ENCODE measurements around the gene ZNF83.
"Not testable (repeated sequence)": the region's sequence is repeated elsewhere in the genome, so short reads cannot be mapped to it uniquely, and the experiment has no call there.

ZNF83 gene

GRCh38 chr19:52637718-52638585, at the start of gene ZNF83:
Gene ZNF83, minus strand, starts transcription at chr19:52638355.
- peak; percentile 83 for DNase-seq (ENCODE audit: low read depth)

GRCh38 chr19:52687684-52688083, 49.5 kb upstream of the ZNF83 start:
- no peak for DNase-seq (ENCODE audit: low read depth)

- no peak for DNase-seq (ENCODE audit: low read depth)
Observed at GRCh38 chr19:52685811-52686210, 47.7 kb upstream of the ZNF83 start.

GRCh38 chr19:52681216-52681615, 43.1 kb upstream of the ZNF83 start:
- not testable (repeated sequence) for DNase-seq (ENCODE audit: low read depth)

DNA sequence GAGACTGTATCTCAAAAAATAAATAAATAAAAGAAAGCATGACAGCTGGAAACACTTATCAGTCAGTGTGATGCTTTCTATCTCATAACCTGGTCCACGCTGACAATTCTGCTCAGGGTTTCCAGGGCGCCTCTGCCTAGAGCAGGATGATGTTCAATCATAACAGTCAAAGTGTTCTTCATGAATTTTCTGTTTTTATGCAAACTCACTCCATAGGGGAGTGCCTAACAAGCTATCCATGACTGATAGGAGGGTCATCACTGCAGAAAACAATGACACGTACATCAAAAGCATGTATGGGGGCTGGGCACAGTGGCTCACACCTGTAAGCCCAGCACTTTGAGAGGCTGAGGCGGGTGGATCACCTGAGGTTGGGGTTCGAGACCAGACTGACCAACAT, 41.4 kb upstream of the ZNF83 start:
- no peak for DNase-seq (ENCODE audit: low read depth)

- not testable (repeated sequence) for DNase-seq (ENCODE audit: low read depth)
Observed at GRCh38 chr19:52675239-52675638, 37.1 kb upstream of the ZNF83 start.

- DNase-seq (ENCODE audit: low read depth): no peak
Observed at GRCh38 chr19:52673014-52673413, 34.9 kb upstream of the ZNF83 start.

DNA sequence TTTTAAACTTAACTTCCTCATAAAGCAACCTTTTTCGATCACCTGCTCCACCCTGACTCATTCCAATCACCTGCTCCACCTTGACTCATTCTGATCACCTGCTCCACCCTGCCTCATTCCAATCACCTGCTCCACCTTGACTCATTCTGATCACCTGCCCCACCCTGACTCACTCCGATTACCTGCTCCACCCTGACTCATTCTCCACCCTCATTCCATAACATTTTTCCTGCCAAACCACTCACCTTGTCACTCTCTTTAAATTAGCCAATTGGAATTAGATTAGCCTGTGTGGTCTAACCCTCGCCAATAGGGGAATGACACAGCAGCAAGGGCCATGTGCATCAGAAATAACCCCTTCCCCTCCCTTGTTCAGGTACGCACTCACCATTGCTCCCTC, 31.9 kb upstream of the ZNF83 start:
- no peak for DNase-seq (ENCODE audit: low read depth)

GRCh38 chr19:52669586-52669985, 31.4 kb upstream of the ZNF83 start:
- no peak for DNase-seq (ENCODE audit: low read depth)

DNA sequence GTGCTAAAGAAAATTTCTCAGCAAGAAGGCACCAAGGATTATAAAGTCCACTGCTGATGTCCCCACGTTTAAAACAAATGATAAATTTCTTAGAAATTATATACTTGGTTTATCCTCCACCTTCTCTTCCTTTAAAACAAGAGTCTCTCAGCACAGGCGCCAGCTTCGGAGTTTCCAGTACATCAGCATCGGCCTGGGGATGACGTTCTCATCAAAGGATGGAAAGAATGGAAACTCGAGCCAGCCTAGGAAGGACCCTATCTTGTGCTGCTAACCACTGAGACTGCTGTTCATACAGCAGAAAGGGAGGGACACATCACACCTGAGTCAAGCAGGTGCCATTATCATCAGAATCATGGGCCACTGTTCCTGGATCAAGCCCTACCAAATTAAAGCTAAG, 29.8 kb upstream of the ZNF83 start:
- DNase-seq (ENCODE audit: low read depth): no peak

DNA sequence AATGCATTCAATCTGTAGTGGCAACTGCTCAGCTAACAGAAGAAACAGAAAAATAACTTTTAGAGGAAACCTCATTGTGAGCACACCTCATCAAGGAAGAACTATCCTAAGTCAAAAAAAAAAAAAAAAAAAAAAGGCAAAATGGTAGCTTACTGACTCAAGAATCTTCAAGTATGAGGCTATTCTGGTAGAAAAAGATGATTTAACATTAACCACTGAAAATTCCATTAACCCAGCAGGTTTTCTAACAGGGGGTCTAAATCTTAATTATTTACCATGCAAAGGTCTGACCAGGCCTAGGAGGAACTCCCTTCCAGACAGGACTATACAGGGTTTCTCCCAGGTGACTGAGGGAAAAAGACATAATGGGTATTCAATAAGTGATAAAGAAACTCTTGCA, 28.4 kb upstream of the ZNF83 start:
- DNase-seq (ENCODE audit: low read depth): no peak

GRCh38 chr19:52665529-52665928, 27.4 kb upstream of the ZNF83 start:
- no peak for DNase-seq (ENCODE audit: low read depth)

DNA sequence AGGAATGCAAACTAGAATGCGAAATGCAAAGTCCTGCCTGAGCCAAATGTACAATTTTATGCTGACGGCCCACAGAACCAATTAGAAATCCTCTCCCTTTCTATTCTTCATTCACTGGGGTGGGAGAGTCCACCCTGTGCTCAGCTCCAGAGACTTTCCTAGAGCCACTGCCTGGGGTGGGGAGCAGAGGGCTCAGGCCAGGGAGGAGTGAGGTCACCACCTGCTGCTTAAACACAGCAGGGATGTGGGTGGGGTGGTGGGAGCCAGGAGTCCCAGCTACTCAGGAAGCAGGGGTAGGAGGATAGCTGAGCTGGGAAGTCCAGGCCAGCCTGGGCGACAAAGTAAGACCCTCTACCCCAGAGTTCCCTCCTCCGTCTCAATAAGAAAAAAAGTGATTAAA, 26.9 kb upstream of the ZNF83 start:
- DNase-seq (ENCODE audit: low read depth): no peak

DNA sequence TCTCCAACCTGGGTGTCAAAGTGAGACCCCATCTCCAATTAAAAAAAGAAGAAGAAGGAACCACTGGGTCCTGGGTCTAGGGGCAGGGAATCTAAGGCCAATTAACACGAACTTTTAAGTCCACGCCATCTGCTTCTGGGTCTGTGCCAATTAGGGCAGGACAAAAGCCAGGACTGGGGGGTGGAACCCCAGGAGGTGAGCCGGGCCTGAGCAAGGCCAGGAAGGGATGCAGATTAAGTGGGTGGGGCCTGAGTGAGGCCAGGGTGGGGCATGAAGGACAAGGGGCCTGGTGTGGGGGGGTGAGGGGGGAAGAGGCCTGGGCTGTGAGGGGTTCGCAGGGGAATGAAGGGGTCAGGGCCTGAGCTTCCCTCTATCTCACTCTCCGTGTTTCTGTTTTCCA, 26.3 kb upstream of the ZNF83 start:
- no peak for DNase-seq (ENCODE audit: low read depth)

DNA sequence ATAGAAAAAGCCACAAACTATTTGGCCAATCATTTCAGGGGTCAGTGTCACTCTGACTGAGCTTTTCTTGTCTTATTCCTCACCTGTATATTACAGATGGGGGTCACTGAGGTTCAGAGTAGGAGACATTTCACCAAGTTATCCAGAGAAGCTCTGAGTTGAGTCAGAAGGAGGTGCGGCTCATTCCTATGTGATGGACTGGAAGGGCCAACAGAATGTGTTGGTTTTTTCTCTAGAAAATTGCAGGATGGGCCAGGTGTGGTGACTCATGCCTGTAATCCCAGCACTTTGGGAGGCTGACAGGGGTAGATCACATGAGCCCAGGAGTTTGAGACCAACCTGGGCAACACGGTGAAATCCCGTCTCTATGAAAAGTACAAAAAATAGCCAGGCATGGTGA, 24.5 kb upstream of the ZNF83 start:
- DNase-seq (ENCODE audit: low read depth): no peak

DNA sequence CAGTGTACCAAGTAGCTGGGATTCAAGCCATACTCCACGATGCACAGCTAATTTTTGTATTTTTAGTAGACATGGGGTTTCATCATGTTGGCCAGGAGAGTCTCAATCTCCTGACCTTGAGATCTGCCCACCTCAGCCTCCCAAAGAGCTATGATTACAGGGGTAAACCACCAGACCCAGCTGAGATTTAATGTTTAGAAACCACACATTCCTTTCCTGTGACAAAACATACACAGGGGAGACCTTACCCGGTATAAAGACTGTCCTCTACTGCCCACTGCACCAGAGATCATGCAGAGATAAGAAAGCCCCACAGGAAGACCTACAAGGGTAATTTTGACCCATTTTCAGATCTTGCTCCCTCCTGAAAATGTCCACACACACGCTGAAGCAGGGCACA, 22.8 kb upstream of the ZNF83 start:
- DNase-seq (ENCODE audit: low read depth): no peak

- no peak for DNase-seq (ENCODE audit: low read depth)
Observed at GRCh38 chr19:52659013-52659412, 20.9 kb upstream of the ZNF83 start.

DNA sequence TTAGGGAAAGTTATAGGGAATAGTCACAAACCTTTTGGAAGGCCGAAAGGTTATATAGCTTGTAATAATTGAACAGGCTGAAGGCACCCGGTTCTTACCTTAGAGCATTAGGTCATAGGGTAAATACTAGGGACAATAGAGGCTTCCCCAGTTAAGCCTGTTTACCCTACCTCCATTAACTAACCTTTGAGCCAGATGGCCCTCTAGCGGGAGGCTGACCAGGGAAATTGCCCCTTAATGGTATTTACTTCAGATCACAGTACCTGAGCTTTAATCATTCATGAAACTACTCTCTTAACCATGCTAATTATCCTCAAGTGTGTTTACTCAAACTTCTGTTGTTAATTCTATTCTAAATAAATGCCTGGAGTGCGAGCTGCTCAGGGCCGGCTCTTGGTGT, 20.4 kb upstream of the ZNF83 start:
- DNase-seq (ENCODE audit: low read depth): no peak

DNA sequence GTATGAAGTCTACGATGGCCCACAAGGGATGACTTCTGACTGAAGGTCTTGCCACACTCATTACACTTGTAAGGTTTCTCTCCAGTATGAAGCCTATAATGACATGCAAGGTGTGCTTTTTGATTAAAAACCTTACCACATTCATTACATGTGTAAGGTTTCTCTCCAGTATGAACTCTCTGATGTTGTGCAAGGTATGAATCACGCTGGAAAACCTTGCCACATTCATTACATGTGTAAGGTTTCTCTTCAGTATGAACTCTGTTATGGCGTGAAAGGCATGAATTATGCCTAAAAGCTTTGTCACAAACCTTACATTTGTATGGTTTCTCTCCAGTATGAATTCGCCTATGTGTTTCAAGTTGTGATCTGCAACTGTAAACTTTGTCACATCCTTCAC, 15.0 kb upstream of the ZNF83 start:
- no peak for DNase-seq (ENCODE audit: low read depth)

DNA sequence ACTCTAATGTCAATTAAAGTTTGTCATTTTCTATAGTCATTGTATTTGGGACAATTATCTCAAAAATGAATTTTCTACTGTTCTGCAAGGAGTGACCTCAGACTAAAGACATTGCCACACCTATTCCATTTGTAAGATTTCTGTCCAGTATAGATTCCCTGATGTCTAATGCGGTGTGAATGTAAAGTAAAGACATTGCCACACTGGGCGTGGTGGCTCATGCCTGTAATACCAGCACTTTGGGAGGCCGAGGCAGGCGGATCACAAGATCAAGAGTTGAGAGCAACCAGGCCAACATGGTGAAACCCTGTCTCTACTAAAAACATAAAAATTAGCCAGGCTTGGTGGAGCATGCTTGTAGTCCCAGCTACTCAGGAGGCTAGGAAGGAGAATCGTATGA, 13.8 kb upstream of the ZNF83 start:
- DNase-seq (ENCODE audit: low read depth): no peak

DNA sequence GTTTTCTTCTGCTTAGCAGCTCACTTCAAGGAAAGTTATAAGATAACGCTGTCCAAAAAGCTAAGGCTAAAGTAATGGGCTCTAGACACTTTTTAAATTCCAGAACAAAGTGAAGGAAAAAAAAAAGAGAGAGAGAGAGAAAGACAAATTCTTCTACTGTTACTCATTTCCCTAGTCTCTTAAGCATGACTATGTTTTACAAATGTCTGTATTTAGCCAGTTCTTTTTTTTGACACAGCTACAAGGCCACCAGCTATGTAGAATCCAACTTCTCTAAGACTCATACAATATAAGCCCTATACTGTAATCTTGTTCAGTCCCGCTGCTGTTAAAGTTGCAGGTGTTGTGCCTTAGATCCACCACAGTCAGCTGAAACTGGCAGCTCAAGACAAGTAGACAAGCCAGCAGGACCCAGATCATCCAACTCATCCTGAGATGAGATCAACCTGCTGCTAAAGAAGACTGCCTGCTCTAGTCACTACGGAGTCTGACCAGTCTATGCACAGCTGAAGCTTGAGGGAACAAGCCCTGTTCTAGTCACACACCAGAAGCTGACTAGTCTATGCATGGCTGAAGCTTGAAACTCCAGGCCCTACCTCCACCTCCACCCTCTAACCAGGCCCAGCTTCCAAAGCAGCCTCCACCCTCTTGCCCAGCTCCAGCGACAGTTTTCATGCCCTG, 10.3 kb upstream of the ZNF83 start:
- no peak for DNase-seq (ENCODE audit: low read depth)

- no peak for DNase-seq (ENCODE audit: low read depth)
Observed at GRCh38 chr19:52646571-52647217, 8.5 kb upstream of the ZNF83 start.

- no peak for DNase-seq (ENCODE audit: low read depth)
Observed at GRCh38 chr19:52640916-52641315, 2.8 kb upstream of the ZNF83 start.
